Left kidney (tissue), 2 donors: ENCODE data around the gene CACNA2D4. TPM values are rescaled to one million over a fixed set of nuclear protein-coding genes. Genes with fewer than 3 reads are reported as not detected.

Experiments used
- DNase-seq: peaks from one replicate; pipeline ENCODE4 v3.0.0-alpha.2; 2013
- polyA plus RNA-seq: library from polyadenylated mRNA; unstranded; fragments of 120-200 nt; gene quantifications from one replicate; pipeline ENCODE4 v1.2.1, GENCODE V29; 2013; ENCODE audit not compliant: insufficient read length

Gene CACNA2D4
- polyA plus RNA-seq, 1 donor = 1.9 TPM

DNA sequence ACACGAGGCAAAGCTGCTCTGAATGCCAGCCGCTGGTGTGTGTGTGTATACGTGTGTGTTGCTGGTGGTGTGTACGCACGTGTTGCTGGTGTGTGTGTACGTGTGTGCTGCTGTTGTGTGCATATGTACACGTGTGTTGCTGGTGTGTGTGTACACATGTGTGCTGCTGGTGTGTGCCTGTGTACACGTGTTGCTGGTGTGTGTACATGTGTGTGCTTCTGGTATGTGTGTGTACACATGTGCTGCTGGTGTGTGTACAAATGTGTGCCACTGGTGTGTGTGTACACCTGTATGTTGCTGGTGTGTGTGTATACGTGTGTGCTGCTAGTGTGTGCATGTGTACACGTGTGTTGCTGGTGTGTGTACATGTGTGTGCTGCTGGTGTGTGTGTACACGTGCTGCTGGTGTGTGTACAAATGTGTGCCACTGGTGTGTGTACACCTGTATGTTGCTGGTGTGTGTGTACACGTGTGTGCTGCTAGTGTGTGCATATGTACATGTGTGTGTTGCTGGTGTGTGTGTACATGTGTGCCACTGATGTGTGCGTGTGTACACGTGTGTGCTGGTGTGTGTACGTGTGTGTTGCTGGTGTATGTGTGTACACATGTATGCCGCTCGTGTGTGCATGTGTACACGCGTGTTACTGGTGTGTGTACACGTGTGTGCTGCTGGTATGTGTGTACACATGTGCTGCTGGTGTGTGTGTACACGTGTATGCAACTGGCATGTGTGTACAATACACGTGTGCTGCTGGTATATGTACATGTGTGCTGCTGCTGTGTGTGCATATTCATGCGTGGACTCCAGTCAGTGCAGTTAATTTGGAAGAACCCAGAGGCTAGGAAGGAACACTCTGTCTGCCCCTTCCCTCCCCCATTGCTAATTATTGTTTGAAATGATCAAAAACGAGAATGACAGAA lies 47.2 kb downstream of the CACNA2D4 start:
- DNase-seq = no peak

DNA sequence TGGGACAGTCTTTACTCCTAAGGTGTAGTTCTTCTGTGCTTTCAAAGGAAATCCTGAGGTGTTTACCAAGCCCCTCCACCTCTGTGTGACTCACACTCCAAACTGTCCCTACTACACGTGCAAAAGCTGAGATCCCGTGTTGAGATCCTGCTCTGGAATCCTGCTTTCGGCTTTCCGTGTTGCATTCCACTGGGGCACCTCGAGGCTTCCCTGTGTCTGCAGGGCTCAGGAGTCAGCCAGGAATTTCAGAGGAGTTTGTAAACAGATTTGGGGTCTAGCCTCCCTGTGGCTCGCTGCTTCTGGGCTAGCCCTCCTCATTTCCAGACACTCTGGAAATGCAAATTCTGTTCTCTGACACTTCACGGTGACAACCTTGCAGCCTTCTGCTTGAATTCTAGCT lies 48.4 kb downstream of the CACNA2D4 start:
- no peak for DNase-seq

DNA sequence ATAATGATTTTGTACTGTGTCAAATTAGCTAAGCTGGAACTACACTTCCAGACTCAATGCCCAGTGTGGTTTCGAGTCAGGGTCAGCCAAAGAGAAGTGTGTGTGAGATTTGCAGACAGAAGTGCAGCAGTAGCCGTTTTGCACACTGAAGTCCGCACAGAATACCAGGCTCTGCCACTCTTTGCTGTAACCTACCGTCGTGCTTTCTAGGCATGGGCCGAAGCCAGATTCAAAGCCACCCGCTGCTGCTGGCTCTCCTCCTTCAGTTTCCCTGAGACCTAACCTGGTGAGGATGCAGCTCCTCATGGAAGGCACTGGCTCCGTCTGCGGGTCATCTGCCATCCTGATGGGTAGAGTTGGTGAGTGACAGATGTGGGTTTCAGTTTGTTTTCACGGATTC lies 49.3 kb downstream of the CACNA2D4 start:
- DNase-seq = no peak

DNA sequence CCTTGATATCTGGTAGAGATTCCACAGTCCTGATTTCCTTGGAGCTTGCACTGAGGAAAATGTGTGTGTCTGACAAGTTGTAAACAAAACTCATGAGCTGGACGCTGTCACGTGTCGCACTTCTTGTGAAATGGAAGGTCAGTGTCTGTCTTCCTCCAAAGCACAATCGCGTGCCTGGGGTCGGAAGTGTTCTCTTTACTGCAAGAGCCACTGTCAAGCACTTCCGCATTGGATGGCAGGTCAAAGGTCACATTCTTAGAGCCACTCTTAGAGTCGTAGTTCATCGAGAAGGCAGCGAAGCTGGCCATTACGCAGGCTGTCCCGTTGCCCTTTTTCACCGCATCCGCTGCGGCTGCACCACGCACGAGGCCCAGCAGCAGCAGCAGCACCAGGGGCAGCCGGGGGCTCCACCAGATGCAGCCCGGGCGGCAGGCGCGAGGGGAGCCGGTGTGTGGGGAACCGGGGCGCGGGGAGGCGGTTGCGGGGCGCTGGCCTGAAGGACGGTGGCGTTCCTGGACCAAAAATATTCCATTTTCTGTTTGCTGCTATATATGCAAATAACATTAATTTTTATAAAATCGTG lies 53.1 kb downstream of the CACNA2D4 start:
- DNase-seq = no peak

DNA sequence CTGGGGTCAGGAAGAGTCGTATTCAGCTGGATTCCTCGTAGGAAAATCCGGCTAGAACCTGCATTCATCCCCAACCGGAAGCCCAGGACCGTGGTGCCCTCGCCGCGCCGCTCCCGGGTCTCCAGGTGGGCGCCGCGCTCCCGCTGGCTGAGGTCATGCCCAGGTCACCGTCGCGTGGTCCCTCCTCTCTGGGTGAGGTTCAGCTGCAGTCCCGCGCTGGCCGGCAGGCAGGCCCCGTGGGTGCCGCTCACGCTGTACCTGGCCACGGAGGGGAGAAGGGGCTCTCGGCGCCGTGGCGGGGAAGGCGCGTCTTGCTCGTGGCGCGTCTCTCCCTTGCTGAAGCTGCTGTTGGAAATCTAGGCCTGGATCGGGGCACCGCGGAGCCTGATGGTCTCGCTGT lies 53.6 kb downstream of the CACNA2D4 start:
- no peak for DNase-seq

DNA sequence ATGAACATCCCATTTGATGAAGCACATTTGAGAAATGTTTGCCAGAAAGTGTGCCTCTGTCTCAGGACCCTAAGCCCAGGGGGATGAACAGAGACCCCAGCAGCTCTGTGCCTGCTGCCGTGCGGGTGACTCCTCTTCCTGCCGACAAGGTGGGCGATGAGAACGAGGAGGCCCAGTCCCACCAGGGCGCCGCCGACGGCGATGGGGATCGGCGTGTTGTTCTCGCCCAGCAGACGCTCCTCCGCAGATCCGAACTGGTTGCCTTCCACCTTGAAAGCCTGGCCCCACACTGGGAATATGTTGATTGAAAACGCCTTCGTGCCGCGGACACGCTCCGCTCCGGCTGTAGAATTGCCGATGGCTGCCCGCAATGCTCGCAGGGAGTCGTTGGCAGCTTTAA lies 54.0 kb downstream of the CACNA2D4 start:
- no peak for DNase-seq

DNA sequence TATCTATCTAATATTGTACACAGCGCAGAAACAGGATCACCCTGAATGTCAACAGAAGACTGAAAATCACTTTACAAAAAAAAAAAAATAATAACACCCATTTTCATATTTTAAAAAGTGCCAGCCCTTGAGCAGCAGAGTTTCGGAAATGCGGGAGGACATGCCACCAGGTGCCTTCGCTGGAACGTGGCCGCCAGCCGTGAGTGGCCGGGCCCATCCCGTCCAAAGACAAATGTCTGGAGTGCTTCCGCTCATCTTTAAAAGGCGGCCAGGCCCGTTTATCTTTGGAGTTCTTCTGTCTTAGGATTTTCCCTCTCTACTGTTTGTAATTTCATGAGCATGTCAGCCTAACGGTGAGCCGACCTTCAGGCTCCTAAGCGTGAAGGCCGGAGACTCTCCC lies 54.6 kb downstream of the CACNA2D4 start:
- no peak for DNase-seq

DNA sequence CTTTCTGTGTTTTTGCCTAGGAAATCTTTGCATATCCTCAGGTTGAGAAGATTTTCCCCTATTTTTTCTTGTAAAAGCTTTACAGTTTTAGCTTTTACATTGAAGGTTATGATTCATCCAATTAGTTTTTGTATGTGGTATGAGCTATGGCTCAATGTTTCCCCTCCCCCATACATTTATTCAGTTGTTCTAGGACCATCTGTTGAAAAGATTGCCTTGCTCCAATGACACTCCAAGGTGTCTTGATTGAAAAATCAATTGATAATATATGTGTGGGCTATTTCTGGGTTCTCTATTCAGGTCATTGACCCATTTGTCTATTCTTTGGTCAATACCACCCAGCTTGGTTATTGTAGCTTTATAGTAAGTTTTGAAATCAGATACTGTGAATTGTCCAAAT lies 55.5 kb downstream of the CACNA2D4 start:
- DNase-seq = no peak

DNA sequence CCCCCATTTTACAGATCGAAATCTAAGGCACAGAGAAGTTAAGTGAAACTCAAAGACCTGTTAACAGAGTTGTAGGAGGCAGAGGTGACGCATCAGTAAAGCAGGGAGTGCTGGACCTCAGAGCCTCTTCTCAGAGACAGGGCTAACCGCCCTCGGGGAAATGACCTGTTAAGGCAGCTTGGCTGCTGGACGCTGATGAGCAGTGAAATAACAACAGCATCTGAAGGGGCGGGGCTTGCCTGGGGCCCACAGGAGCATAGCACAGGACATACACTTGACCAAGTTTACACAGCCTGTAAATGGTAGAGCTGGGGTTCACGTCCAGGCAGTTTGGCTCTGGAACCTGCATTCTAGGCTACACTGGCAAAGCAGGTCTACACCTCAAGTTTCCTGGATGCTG lies 58.8 kb downstream of the CACNA2D4 start:
- no peak for DNase-seq

DNA sequence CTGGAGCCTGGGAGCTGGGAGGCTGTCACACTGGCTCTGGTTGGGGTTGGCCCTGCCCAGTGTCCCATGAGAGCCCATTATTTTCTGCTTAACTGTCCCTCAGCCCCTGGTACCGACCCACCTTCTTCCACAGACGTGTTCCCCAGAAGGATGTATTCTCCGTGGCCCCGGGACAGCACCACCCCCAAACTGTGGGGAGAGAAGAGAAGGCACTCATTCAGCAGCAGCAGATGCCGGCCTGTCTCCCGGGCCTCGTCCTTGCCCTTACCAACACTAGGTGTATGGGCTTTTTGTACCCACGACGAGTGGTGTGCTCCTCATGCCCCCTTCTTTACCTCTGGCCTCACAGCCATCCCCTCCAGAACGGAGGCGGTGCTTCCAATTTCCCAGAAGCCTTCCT lies 60.0 kb downstream of the CACNA2D4 start:
- no peak for DNase-seq

DNA sequence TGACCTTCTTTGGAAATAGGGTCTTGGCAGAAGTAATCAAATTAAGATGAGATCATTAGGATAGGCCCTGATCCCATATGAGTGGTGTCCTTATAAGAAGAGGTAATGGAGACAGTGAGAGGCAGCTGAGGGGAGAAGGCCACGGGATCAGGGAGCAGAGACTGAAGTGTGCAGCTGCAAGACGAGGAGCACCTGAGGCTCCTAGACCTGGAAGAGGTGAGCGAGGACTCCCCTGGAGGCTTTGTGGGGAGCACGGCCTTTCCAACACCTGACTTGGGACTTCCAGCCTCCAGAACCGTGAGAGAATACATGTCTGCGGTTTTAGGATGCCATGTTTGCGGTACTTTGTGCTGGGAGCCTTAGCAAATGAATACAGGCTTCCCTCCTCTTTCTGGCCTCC lies 60.6 kb downstream of the CACNA2D4 start:
- no peak for DNase-seq

DNA sequence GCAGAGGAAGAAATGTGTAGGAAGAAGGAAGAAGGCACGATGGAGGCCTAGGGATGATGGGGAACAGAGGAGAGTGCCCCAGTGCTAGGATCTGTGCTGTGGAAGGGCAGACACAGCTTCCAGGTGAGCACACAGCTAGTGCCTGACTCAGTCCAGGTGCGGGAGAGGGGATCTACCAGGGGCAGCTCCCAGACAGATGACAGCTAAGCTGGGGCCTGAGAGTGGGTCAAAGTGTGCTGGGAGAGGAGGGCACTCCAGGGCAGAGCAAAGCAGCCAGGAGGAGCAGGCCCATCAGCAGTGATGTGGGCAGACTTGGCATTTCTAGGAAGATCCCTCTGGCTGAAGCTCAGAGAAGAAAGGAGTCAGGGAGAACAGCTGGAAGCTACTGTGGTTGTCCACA lies 61.4 kb downstream of the CACNA2D4 start:
- no peak for DNase-seq

DNA sequence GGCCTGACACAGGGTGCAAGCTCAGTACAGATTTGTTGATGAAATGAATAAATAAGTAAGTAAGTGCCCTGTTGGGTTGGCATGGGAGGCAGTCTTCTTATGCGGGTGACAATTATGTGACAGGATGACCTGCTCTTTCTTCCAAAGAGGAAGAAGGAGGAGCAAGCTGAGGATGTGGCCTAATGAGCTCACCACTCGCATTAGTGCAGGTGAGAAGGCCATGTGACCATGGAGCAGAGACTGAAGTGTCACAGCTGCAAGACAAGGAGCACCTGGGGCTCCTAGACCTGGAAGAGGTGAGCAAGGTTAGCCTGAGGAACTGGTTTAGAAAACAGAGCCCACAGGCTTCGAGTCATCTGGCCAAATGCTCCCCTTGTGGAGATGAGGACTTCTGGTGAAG lies 63.2 kb downstream of the CACNA2D4 start:
- DNase-seq = no peak

DNA sequence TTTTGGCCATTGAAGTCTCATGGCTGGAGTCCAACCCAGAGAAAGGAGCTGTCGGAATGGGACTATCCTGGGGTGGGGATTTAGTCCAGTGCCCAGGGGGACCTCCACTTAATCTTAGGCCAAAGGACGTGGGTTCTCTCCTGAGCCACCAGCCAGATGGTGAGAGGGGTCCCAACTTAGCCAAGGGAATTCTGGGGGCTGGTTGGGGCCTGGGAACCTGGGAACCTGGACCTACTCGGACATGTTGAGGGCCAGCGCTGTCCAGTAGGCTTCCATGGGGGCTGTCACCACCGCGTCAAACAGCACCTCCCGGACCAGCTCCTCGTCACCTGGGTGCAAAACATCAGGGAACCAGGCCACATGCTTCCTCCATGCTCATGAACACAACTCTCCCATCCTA lies 64.7 kb downstream of the CACNA2D4 start:
- DNase-seq = no peak

DNA sequence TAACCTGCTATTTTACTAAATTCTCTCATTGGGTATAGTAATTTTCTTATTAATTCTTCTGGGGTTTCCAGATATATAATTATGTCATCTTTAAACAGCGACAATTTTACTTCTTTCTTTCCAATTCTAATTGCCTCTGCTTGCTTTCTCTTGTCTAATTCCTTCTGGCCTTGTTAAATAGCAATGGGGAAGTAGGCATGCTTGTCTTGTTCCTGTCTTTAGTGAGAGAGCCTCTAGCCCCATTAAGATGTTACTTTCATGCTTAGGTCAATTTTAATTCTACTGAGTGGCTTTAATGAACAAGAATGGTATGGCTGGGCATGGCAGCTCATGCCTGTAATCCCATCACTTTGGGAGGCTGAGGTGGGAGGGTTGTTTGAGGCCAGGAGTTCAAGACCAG lies 66.4 kb downstream of the CACNA2D4 start:
- DNase-seq = no peak

DNA sequence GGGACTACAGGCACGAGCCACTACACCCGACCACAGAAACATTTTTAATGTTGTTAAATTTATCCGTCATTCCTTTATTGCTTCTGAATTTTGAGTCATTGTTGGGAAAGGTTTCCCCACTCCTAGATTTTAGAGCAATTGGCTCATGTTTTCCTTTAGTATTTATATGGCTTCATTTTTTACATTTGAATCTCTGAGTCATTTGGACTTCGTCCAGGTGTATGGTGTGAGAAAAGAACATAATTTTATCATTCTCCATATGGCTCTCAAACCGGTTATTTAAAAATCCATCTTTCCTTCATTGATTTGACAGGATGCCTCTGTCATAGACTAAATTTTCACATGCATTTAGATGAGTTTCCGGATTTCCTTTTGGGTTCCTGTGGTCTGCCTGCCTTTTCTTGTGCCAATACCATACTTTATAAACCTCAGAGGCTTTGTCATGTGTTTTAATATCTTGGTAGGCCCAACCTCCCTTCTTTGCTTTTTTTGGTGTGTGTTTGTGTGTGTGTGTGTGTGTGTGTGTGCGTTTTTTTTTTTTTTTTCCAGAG lies 67.2 kb downstream of the CACNA2D4 start:
- DNase-seq = no peak

DNA sequence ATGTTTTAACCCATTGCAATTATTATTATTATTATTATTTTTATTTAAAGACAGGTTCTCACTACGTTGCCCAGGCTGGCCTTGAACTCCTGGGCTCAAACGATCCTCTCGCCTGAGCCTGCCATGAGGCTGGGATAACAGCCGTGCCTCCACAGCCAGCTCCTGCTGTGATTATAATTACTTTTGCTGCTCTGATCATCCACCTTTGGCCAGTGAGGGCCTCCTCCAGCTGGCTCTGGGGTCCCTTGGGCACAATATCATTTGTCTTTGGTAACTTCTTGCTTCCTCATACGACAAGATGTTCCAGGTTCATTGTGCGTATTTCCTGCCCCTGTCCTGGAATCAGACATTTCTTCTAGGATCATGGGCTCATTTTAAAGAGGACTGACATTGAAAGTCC lies 69.7 kb downstream of the CACNA2D4 start:
- DNase-seq = no peak

DNA sequence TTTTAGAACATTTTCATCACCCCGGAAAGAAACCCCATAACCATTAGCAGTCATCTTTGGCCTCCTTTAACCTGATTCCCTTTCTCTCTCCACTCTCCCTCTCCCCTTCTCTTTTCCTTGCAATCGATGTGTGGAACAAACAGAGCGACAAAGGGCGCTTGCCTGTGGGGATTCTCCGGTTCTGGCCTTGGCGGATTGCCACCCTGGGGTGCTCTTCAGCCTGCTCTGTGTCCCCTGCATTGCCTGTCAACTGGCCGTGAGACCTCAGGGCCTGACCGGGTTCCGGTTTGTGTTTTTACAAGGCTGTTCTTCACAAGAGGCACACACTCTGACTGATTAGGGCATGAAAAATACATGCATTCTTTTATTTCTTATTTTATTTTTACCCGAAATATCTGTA lies 70.3 kb downstream of the CACNA2D4 start:
- no peak for DNase-seq

DNA sequence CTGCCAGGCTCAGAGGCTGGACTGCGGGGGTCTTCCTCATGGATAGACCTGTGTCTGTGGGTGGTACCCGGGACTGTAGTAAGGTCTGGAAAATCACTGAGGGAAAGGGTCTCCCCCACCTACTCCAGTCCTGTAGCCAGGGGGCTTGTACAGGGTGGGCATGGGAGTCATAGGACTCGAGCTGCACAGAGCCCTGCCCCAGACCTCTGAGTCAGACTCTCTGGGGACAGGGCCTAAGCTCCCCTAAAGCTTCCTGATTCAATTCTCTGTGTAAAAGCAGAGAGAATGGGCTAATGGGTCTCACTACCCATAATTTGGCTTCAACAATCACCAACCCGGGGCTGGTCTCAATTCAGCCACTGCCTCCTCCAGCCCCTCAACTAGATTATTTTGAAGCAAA lies 71.0 kb downstream of the CACNA2D4 start:
- DNase-seq = no peak

DNA sequence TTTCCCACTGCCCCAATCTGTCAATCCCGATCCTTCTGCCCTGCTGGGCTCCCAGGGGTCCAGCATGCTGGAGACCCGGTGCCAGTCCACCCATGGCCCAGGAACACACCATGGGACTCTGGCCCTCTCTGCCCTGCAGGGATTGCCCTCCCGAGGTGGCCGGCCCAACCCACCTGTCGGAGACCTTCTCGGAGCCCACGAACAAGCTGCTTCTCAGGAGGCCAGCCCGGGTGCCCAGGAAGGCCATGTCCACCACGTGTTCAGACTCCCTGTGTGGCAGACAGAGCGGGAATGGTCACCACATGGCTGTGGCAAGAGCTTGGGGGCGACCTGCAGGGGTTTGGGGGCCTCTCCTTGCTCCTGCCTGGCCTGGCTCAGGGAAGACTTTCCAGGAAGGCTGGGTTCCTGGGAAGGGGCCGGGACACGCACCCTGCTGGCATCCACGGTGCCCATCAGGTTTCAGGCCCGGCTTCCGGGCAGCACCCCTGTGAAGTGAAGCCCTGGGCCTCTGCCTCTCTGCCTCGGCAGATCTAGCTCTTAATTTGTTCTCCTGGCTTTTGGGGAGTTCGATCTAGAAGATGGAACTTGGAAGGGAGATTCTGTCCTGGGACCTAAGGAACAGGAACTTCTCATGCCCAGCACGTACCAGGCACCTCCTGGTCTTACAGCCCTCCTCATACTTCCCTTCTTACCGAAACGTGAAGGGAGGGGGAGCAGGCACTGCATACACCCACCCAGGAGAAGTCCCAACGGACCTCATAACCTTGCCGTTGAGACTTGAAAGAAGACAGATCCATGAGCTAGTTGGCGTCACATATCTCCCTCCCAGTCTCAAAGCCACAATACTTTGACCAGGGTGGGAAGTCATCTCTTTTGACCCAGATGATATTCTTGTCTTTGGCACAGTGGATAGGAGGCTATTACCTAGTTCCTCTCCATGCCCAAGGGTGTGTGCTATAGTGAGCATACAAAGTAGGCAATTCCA lies 71.7 kb downstream of the CACNA2D4 start:
- no peak for DNase-seq

DNA sequence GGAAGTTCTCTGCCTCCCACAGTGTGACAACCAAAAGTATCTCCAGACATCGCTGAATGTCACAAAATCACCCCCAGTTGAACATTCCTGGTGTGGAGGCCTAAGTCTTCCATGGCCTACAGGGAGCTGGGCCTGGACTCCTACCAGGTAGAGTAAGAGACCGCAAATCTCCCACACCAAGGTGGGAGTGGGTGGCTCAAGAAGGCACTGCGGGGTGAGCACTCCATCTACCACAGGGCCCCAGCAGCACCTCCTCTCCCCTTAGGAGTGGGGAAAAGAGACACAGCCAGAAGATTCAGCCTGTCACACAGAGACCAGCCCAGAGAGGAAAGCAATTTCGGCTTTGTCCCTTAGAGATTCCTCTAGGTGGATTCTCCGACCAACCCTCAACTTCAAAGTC lies 72.6 kb downstream of the CACNA2D4 start:
- no peak for DNase-seq

DNA sequence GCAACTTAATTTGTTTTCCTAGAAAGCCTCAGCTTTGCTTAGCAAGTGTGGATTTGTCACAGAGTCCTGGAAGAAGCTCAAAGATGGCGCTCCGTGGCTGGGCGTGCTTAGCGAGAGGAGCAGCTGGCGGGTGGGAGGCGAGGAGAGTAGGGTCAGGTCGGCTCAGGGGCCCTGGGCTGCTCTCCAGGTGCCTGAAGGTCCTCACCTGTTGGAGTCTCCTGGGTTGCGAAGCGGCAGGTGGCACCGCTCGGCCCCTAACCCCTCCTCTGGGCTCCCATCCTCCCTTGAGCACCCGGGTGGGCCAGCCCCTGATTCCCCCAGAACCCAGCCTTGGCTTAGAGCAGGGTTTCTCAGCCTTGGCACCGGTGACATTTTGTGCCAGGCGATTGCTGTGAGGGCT lies 73.0 kb downstream of the CACNA2D4 start:
- DNase-seq = no peak
